Esophagus (tissue), 2 donors: ENCODE data around the gene DDX41. TPM values are rescaled to one million over a fixed set of nuclear protein-coding genes. Genes with fewer than 3 reads are reported as not detected.
"Not testable (repeated sequence)": the region's sequence is repeated elsewhere in the genome, so short reads cannot be mapped to it uniquely, and the experiment has no call there.

Experiments used
- H3K27ac ChIP-seq, 2 donors: one replicate each; pipeline ENCODE4 v1.5.1; 2013; ENCODE audit warnings: low read depth in 2 of 2, mild to moderate bottlenecking in 2 of 2, inconsistent platforms in 1 of 2, low read length in 1 of 2, moderate library complexity in 1 of 2
- H3K27me3 ChIP-seq, 2 donors: one replicate each; pipeline ENCODE4 v1.6.1; 2013; ENCODE audit warnings: low read length in 2 of 2, control low read depth in 1 of 2, mild to moderate bottlenecking in 1 of 2; ENCODE audit not compliant: insufficient read depth in 2 of 2, control insufficient read depth in 1 of 2
- H3K36me3 ChIP-seq, 2 donors: one replicate each; pipeline ENCODE4 v1.6.1; 2013; ENCODE audit warnings: low read length in 1 of 2; ENCODE audit not compliant: control insufficient read depth in 2 of 2, insufficient read depth in 2 of 2
- H3K4me1 ChIP-seq, 2 donors: one replicate each; pipeline ENCODE4 v1.6.1; 2013; ENCODE audit warnings: low read length in 1 of 2; ENCODE audit not compliant: control insufficient read depth in 2 of 2, insufficient read depth in 2 of 2
- H3K4me3 ChIP-seq, 2 donors: one replicate each; pipeline ENCODE4 v1.5.1; 2013; ENCODE audit warnings: low read length in 2 of 2, mild to moderate bottlenecking in 2 of 2, low read depth in 1 of 2, moderate library complexity in 1 of 2
- H3K9me3 ChIP-seq, 2 donors: one replicate each; pipeline ENCODE4 v1.6.1; 2013; ENCODE audit warnings: mild to moderate bottlenecking in 2 of 2, low read depth in 1 of 2, low read length in 1 of 2, moderate library complexity in 1 of 2; ENCODE audit not compliant: control insufficient read depth in 2 of 2, insufficient read depth in 1 of 2
- WGBS, 2 donors: extraction: QIAGEN DNeasy Blood & Tissue Kit; methylation state at CpG; one replicate each; pipeline ENCODE4 v1.1.7; 2013; 5-methylcytosine and 5-hydroxymethylcytosine counted together
- polyA plus RNA-seq, 2 donors: library from polyadenylated mRNA; stranded (reverse); fragments of 200-250 nt; gene quantifications; one replicate each; pipeline ENCODE4 v1.2.3, GENCODE V29; 2013
- donor health status: healthy with polysubstance abuse.
- donor health status: Bipolar disorder and iron deficiency.

The DDX41 gene
- 10 to 100 TPM; 57.0 to 73.8 TPM for polyA plus RNA-seq

DNA sequence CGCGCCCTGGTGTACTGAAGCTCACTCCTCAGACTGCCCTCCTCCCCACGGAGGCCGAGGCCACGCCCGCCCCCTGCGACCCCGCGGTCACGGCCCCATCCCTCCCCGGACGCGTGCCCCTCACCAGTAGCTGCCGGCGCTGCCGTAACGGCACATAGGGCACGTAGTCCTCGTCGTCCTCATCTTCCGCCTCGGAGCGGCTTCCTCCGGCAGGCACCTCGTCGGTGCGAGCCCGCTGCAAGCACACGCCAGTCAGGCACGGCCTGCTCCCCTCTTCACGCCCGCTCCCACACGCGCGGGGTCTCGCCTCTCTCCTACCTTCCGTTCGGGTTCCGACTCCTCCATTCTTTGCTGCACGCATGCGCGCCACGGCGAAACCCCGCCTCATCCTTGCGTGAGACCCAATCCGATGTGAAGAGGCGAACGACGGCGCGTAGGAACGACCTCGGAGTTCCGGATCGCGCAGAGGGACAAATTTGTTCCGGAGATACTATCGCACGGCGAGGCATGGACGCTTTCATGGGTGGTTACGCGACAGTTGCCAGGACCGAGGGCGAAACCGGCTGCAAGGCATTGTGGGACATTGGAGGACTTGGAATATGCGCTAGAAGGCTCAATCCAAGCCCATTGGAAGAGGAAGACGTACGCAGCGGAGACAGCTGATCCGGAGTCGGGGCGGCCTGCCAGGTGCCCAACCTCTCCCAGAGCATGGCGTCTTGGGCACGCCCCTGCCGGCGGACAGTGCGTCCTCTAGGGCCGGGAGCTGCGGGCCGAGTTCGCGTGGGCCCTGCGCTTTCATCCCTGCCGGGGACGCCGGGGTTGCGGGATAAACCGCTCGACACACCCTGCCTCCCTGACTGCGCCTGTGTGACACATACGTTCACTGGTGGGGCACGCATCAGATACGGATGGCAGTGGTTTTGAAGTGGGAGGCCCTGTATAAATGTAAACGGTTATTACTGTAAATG, at the start of gene DDX41:
Gene DDX41, minus strand, starts transcription at position 361 of the 968 bp plus-strand sequence. Its CDS starts 16 bp downstream, at position 345.
- H3K9me3 ChIP-seq = no peaks in the 10 kb centered on the region
- 0 to 1% methylated on average over 93 to 96 of the region's 96 CpGs for WGBS, 2 donors
- peak within 1 kb of the TSS; percentile 73 to 97 for H3K4me3 ChIP-seq
- H3K27ac ChIP-seq = peak within 1 kb of the TSS; percentile 76 to 96
- peaks cover 5 to 8% of the 10 kb centered on the region in 2 donors for H3K4me1 ChIP-seq
- peaks cover 27 to 52% of the 10 kb centered on the region in 2 donors for H3K36me3 ChIP-seq
- no peaks in the 10 kb centered on the region for H3K27me3 ChIP-seq

DNA sequence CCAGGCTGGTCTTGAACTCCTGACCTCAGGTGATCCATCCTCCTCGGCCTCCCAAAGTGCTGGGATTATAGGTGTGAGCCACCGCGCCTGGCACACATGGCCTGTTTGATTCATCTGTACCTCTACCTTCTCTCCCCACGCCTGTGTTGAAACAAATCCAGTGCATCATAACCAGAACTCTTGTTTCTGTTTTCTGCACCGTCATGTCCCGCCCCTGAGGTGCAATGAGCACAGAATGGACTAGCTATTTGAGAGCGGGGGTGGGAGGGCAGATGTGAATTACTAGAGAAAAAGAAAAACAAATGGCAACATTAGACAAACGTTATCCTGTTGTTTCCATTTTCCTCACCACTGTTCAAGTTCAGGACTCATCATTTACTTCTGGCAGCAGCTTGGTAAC, 48.3 kb upstream of the DDX41 start:
- WGBS, 2 donors = 63 to 66% methylated on average over 8 of the region's 8 CpGs
- no peaks in the 10 kb centered on the region for H3K4me1 ChIP-seq

DNA sequence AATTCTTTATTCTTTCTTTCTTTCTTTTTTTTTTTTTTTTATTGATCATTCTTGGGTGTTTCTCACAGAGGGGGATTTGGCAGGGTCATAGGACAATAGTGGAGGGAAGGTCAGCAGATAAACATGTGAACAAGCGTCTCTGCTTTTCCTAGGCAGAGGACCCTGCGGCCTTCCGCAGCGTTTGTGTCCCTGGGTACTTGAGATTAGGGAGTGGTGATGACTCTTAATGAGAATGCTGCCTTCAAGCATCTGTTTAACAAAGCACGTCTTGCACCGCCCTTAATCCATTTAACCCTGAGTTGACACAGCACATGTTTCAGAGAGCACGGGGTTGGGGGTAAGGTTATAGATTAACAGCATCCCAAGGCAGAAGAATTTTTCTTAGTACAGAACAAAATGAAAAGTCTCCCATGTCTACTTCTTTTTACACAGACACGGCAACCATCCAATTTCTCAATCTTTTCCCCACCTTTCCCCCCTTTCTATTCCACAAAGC, 42.7 kb upstream of the DDX41 start:
- H3K4me1 ChIP-seq, H3K36me3 ChIP-seq, H3K9me3 ChIP-seq, H3K27me3 ChIP-seq, H3K4me3 ChIP-seq: not testable (repeated sequence)
- H3K27ac ChIP-seq = peak overlapping the region in 1 of 2 donors; percentile 40
- WGBS, 2 donors = 35 to 45% methylated on average over 8 of the region's 8 CpGs

More for the DNA sequence above, 48.3 kb upstream of the DDX41 start:
- H3K27ac ChIP-seq = no peak overlapping the region
- no peaks in the 10 kb centered on the region for H3K27me3 ChIP-seq
- H3K9me3 ChIP-seq = no peaks in the 10 kb centered on the region
- H3K36me3 ChIP-seq = no peaks in the 10 kb centered on the region
- H3K4me3 ChIP-seq = no peak overlapping the region

DNA sequence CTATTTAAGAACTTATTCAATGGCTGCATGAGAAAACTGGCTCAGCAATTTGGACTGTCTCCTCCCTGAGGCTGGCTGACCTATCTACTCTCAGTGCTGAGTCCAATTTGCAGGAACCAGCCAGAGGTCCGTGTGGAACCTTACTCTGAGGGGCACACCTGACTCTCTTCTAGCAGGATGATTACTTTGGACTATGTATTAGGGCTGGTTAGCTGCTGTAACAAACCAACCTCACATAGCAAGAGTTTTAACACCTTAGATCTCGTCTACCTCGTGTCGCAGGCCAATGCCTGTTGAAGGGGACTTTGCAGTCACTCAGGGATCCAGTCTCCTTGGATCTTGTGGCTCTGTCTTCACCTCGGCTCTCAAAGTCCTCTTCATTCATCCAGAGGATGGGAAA, 41.0 kb upstream of the DDX41 start:
- Histone ChIP-seq H3K27ac (no peak overlapping the region), H3K4me1 (peaks cover 4 to 8% of the 10 kb centered on the region in 2 donors), H3K36me3 (no peaks in the 10 kb centered on the region), H3K27me3 (no peaks in the 10 kb centered on the region), H3K9me3 (no peaks in the 10 kb centered on the region), H3K4me3 (no peak overlapping the region)
- 84% methylated on average over 5 of the region's 5 CpGs for WGBS, 2 donors

DNA sequence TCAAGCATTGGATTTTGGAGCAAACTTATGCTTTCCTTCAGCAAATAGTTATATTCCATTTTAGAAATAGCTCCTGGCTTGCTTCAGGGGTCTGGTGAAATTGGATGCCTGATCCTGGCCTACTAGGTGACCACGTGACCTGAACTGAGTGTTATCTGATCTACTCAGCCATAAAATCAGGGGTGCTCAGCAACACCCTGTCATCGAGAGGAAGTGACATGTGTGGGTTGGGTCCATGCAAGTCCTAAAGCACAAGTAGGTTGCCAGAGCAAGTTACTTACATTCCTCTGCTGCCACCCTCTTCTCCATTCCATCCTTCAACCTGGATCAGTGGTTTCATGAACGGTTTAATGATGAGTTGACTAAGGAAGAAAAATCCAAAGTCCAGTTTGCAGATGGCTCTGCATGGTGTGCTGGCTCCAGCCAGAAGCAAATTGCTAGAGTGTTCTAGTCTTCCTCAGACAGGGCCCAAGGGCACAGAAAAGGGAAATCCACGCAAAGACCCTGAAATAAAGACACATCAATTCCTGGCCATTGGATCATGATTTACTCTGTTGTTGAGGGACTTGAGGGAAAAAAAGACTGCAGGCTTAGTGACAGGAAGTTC, 40.4 kb upstream of the DDX41 start:
- no peak overlapping the region for H3K27ac ChIP-seq
- H3K4me1 ChIP-seq = peaks cover 4 to 8% of the 10 kb centered on the region in 2 donors
- no peaks in the 10 kb centered on the region for H3K27me3 ChIP-seq
- no peak overlapping the region for H3K4me3 ChIP-seq
- H3K36me3 ChIP-seq = peaks cover 0 to 4% of the 10 kb centered on the region in 2 donors
- no peaks in the 10 kb centered on the region for H3K9me3 ChIP-seq
- WGBS, 2 donors = 54 to 67% methylated on average over 4 of the region's 4 CpGs

DNA sequence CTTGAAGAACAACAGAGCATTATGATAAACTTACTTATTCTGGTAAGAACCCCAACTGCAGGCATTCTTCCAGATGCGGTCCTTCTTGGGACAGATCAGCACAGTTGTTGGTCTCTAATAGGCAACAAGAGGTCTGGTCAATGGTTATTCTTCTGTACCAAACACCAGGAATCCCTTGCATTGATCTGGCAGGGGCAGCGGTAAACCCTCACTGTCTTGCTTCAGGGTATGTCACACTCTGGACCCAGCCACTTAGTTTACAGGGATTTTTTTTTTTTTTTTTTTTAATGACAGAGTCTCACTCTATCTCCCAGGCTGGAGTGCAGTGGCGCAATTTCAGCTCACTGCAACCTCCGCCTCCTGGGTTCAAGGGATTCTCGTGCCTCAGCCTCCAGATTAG, 38.9 kb upstream of the DDX41 start:
- Histone ChIP-seq H3K9me3 (no peaks in the 10 kb centered on the region), H3K4me3 (no peak overlapping the region), H3K27ac (no peak overlapping the region), H3K4me1 (peaks cover 4 to 8% of the 10 kb centered on the region in 2 donors), H3K36me3 (peaks cover 0 to 5% of the 10 kb centered on the region in 2 donors), H3K27me3 (no peaks in the 10 kb centered on the region)
- WGBS, 2 donors = 93 to 94% methylated on average over 5 of the region's 5 CpGs

DNA sequence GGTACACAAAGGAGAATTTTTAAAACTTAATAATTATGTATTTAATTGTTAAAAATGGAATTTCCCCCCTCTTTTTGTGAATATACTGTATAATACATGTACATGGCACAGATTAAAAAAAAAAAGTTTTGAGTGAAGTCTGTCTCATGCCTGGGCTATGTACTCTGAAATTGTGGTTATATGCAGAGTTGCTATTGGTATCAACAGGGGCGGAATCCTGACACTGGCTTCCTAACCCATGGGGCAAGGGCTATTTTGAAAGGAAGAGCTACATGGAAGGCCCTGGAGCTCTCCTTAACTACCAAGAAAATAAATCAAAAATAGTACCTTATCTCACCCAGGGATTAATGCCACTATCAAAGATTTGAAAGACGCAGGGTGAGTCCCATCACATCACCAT, 38.5 kb upstream of the DDX41 start:
- WGBS, 2 donors = 87 to 92% methylated on average over 2 of the region's 2 CpGs
- Histone ChIP-seq H3K27me3 (no peaks in the 10 kb centered on the region), H3K9me3 (no peaks in the 10 kb centered on the region), H3K36me3 (peaks cover 0 to 5% of the 10 kb centered on the region in 2 donors), H3K4me1 (peaks cover 4 to 8% of the 10 kb centered on the region in 2 donors), H3K4me3 (no peak overlapping the region), H3K27ac (no peak overlapping the region)

DNA sequence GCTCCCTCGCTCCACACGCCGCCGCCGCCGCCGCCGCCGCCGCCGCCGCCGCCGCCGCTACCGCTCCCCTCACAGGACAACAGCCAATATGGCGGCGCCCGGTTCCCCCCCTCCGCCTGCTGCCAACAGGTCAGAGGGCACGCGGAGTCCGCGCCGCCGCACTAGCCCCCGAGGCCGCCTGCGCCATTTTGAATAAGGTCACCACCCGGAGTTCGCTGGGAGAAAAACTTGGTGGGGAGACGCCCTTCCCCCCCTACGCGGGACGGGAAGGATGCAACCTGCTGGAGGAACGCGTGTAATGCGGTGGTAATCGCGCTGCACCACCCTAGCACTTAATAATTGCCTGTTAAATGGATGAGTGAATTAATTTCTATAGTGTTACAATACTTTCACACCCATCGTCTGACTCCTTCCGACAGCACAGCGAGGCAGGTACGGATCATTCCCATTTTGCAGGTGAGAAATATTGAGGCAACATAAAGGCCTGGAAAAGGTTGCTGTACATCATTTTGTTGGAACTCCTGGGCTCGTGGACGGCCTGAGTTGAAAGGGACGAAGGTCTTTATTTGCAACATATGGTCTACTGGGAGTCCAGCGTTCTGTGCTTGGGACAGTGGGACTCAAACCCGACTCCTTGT, 37.8 kb upstream of the DDX41 start, which contains the start of gene FAM193B:
Gene FAM193B, minus strand, starts transcription at position 90 of the 638 bp plus-strand sequence. CDS start 105 bp downstream, outside the sequence.
- Histone ChIP-seq H3K27ac (peak within 1 kb of the TSS; percentile 89 to 90), H3K4me1 (peaks cover 4 to 8% of the 10 kb centered on the region in 2 donors), H3K36me3 (peaks cover 0 to 5% of the 10 kb centered on the region in 2 donors), H3K27me3 (no peaks in the 10 kb centered on the region), H3K9me3 (no peaks in the 10 kb centered on the region), H3K4me3 (peak within 1 kb of the TSS; percentile 82 to 88)
- 8% methylated on average over 35 to 49 of the region's 49 CpGs for WGBS, 2 donors
